ENCODE results near the gene LSM7.

GRCh38 chr19:2315818-2316353 lies 12.5 kb downstream of the LSM7 start:
- no peak for TF ChIP-seq EZH2phosphoT487 (IDR thresholded peaks at IDR 0.05)
- no peak for TF ChIP-seq EZH2 (IDR thresholded peaks at IDR 0.05)
- TF ChIP-seq, protein P1, sequence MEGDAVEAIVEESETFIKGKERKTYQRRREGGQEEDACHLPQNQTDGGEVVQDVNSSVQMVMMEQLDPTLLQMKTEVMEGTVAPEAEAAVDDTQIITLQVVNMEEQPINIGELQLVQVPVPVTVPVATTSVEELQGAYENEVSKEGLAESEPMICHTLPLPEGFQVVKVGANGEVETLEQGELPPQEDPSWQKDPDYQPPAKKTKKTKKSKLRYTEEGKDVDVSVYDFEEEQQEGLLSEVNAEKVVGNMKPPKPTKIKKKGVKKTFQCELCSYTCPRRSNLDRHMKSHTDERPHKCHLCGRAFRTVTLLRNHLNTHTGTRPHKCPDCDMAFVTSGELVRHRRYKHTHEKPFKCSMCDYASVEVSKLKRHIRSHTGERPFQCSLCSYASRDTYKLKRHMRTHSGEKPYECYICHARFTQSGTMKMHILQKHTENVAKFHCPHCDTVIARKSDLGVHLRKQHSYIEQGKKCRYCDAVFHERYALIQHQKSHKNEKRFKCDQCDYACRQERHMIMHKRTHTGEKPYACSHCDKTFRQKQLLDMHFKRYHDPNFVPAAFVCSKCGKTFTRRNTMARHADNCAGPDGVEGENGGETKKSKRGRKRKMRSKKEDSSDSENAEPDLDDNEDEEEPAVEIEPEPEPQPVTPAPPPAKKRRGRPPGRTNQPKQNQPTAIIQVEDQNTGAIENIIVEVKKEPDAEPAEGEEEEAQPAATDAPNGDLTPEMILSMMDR (IDR thresholded peaks at IDR 0.05), result peak; percentile 81
